Measurements from ENCODE around the gene TRABD2A.
"Not testable (repeated sequence)": the region's sequence is repeated elsewhere in the genome, so short reads cannot be mapped to it uniquely, and the experiment has no call there.

TRABD2A gene

DNA sequence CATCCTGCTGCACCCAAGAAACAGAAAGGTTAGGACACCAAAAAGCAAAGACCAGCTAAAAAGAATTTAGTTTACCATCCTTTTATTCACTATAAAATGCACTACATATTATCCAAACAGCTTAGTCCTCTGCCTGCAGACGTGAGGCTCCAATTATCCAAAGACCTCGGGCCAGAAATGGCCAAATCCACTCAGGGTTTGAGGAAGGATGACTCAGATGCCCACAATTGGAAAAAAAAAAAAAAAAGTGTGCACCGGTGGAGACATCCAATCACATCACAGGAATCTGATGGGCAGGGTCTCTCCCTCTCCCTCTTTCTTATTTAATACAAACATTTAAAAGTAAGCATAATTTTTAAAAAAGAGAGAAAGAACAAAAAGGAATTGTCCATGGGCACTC is 65.7 kb downstream of the TRABD2A start:
- DNase-seq = no peak

DNA sequence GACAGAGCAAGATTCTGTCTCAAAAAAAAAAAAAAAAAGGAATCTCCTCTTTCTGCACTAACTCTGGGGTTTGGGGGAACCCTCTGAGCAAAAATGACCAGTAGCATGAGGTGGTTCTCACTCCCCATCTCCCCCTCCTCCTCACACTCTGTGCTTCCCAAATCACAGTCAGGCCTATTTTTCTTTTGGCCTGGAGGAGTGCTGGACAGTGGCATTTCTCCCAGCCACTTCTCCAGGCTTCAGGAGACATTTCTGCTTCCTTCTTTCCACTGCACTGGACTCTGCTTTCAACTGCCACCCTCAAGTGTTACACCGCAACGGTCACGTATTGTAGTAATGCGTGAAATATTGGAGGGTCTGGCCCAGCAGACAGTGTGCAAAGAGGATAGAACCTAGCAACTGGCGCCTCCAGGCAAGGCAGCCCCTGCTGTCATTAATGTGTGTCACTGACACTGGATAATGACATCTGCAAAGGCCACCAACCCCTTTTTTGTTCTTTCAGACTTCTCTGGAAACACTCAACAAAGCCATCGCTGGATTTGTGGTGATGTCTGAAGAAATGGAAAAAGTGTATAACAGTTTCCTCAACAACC is 68.9 kb downstream of the TRABD2A start:
- no peak for DNase-seq

DNA sequence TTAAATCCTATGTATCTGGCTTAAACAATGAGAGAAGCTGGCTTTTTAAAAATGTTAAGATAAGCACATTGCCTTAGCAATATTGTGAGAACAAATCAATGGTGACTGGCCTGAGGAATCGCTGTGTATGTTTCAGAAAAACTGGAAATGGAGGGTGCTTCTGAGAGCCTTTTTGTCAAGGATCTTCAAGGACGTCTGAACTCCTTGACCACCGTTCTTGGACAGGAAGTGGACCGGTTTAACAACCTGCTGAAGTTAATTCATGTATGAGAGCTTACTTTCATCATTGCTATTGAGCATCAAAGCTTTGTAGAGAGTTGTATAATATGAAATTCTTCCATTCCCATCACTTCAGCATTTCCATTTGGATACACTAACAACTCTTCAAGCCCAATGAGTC is 72.6 kb downstream of the TRABD2A start:
- no peak for DNase-seq

DNA sequence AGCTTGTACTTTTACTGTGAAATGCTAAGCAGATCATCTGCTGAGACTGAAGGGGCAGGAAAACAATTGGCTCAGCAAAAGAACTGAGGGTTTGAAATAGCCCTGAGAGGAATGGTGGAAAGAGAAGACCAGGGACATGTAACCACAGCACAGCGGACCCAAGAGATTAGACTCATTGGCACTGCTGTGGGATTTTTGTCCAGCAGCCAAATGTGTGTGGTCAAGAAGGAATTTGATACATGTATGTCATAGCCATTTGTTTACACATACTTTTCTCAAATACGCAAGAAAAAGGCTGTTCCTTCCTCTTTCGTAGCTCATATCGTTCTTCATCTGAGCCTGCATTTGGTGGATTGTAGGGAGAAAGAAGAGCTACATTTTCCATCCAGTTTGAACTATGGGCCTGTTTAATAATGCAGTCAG is 73.8 kb downstream of the TRABD2A start:
- DNase-seq = no peak

DNA sequence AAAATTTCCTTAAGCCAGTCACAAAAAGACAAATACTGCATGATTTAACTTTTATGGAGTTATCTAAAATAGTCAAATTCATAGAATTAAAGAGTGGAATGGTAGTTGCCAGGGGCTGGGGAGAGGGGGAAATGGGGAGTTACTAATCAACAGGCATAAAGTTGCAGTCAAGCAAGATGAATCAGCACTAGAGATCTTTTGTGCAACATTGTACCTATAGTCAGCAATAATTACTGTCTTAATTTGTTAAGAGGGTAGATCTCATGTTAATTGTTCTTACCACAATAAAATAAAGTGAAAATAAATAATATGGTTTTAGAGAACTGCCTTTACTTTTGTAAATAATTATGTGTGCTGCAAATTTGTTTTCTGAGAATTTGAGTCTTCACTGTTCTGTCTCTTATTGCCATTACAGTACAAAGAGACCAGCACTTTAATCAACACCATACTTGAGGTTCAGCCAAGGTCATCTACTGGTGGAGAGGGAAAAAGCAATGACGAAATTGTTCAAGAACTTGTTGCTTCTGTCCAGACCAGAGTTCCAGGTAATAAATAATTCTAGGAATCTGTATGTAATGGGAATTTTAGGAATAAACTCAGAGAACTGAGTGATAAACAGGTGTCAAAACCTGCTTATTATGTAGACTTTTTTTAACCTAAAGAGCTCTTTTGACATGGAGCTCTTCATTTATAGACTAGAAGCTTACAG is 75.5 kb downstream of the TRABD2A start:
- DNase-seq = no peak

DNA sequence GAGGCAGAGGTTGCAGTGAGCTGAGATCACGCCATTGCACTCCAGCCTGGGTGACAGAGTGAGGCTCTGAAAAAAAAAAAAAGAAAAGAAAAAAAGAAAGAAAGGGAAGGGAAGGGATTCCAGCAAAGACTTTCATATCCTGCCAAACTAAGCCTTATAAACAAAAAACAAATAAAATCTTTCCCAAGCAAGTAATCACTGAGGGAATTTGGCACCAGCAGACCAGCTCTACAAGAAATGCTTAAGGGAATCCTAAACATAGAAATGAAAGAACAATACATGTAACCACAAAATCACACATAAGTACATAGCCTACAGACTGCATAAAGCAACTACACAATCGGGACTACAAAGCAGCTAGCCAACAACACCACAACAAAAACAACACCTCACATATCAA is 79.1 kb downstream of the TRABD2A start:
- DNase-seq = no peak

DNA sequence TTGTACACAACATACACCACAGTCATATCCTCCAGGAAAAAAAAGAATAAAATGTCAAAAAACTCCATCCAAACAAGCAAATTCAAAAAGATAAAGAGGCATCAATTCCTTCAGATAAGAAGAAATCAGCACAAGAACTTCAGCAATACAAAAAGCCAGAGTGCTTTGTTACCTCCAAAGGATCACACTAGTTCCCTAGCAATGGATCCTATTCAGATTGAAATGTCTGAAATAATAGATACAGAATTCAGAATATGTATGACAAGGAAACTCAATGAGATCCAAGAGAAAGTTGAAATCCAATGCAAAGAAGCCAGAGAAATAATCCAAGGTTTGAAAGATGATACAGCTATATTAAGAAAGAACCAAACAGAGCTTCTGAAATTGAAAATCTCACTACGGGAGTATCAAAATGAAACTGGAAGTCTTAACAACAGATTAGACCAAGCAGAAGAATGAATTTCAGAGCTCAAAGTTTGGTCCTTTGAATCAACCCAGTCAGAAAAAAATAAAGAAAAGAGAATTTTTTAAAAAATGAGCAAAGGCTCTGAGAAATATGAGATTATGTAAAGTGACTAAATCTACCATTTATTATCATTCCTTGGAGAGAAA is 80.6 kb downstream of the TRABD2A start:
- DNase-seq = no peak

DNA sequence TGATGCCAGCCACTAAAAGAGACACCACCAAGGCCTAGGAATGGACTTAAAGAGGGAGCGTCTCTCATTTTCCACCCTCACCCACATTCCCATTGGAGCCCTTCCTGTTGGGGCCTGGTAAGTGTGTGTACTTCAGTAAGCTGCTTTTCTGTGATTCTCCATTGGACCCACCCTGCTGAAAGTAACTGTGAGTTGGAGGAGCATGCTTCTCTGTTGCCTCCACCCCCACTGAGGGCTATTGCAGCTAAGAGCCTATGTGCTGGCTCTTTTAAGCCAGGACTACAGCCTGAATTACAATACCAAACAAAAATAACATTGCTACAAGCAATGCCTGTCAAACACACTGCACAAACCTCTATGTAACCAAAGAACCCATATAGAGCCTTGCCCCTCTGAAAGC is 81.1 kb downstream of the TRABD2A start:
- DNase-seq = no peak

DNA sequence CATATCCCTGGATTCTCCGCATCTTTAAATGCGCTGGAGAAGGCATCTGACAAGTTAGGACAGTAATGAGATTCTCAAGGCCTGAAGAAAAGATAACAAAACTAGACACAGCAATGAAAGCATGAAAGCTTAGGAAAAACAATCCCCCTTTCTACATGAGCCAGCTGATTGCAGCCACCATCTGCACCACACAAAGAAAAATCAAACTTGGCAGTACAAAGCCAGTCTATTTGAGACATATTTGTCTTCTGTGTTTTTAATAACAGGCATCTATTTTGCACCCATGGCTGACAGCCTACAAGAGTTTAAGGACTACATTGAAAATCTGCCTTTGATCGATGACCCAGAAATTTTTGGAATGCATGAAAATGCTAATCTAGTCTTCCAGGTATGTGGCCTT is 83.6 kb downstream of the TRABD2A start:
- no peak for DNase-seq

DNA sequence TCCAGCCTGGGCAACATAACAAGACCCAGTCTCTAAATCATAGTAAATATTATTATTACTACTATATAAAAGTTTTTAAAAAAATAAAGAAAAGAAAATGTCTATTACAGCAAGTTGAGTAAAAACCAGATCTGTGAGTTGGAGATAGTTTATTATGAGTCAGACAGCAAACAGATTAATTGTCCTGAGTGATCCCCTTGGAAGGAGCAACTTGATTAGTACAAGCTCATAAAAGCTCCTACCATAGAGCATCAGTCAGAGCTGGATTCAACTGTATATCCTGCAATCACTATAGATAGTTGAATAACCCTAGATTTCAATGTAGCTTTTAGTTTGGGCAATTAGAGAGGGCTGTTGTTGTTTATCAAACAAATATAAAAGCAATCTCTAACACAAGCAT is 84.1 kb downstream of the TRABD2A start:
- no peak for DNase-seq

DNA sequence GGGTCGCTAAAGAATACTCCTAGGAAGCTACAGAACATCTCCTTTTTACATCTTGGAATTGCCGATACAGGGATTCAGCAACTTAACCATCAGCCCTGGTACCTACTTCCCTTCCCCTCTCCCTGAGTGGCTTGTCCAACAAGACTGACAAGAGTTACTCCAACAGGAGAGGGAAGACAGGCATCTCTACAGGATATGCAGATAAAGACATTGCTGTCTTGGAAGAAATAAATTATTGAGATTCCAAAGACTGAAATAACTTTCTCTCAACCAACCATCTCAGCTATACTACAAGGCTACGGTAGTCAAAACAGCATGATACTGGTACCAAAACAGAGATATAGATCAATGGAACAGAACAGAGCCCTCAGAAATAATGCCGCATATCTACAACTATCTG is 87.2 kb downstream of the TRABD2A start:
- DNase-seq = no peak

DNA sequence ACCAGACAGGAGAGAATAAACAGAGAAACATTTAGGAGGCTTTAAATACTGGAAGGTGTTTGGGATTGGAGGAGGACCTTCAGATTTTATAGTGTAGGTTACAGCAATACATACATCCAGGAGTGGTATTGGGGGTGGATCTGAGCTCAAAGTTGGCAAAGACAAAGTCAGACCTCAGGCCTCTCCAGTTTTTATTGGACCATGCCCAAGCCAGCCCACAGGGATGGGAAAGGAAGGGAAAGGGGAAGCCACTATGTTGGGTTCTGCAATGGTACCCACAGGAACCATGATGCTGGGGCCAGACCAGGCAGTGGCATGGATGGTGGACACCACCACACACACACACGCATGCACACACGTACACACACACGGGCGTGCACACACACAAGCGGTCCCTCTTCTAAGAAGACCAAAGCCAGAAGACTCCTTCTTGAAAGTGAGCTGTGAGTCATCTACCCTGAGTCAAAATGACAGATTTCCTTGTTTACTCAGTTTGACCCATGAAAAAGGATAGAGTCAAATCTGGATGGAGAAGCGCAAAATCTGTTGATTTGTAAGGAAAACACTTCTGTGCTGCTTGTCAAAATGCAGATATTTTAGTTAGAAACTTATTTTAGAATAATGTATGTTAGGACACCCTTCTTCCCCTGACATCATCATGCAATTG is 87.9 kb downstream of the TRABD2A start:
- DNase-seq = no peak

DNA sequence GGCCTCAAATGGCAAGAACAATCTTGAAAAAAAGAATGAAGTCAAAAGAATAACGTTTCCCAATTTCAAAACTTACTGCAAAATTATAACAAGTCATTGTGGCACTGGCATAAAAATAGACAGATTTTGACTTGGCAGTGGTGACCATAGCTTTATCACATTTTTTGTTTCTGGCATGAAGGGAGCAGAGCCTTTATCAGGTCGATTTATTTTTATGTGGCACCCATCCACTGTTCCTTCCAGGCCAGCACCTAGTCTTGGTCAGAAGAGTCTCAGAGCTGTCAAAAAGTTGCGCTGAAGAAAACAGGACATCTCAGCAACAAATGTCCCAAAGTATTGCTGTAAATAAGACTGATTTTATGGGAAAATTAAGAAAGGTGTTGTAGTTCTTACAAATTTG is 92.4 kb downstream of the TRABD2A start:
- DNase-seq = no peak

DNA sequence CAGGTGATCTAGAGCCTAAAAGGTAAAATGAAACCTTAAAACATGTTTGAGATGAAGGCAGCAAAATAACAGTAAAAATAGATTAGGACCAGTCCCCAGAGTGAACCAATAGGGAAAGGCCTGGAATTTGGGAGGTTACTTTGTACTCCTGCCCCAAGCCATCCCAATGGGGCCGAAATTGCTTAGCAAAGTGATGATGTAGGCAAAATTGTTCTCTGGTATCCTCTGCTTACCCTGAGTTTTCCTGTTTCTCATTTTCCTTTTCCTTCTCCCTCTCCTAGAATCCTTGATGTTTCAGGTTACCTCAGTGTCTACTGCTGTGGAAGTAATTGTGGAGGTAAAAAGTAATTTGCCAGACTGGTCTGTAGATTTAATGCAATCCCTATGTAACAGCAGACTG is 92.9 kb downstream of the TRABD2A start:
- no peak for DNase-seq

DNA sequence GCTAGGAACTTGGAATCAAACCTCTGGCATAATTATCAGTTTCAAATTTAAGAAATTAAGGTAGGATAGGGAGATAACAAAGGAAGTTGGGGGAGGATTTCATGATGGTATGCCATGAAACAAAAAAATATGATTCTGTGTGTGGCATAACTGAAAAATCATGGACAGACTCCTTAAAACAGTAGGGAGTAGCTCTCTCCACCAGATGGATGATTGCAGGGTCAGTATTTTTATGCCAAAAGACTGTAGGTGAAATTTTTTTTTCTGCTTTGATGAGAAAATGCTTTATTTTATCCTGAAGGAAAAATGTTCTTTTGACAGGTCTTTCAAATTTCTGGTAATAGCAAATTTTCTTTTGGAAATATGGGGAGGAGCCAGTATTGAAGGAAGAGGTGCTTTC is 94.3 kb downstream of the TRABD2A start:
- DNase-seq = no peak

DNA sequence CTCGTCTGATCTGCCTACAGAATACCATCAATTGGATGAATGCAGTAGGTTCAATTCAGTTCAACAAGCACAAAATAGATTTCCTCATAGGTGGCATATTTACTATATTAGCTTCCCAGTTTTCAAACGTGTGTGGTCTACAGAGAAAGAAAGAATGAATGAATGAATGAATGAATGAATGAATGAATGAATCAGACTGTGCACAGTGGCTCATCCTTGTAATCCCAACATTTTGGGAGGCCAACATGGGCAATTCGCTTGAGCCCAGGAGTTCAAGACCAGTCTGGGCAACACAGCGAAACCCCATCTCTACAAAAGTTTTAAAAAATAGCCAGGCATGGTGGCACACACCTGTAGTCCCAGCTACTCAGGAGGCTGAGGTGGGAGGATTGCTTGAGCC is 94.9 kb downstream of the TRABD2A start:
- no peak for DNase-seq

DNA sequence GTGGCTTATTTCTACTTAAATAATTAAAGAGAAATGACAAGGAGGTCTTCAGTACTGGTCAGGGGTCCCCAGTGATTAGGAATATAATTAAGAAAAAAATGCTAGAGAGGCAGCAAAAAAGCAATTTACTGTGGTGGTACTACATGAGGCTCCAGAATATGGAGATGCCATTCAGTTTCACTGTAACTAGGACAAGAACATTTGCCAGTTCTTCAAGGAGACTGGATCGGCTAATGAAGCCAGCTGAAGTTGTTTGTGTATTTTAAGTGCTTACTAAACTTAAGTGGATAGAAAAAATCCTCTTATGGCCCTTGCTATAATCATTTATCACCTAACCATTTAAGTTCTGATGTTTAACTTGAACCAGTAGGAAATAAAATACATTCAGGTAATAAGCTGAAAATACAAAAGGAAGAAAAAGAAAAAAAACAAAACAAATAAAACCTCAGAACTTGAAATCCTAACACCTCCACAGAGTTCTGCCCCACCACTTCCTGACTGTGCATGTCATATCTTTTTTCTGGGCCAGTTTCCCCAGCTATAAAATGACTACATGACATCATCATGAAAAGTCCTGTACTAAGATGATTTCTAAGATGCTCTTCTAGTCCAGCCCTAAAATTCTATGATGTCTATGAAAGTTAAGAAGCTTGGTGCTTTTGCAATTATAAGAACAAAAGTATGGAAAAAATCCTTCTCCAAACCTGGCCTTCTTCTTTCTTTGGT is 98.0 kb downstream of the TRABD2A start:
- DNase-seq = no peak

DNA sequence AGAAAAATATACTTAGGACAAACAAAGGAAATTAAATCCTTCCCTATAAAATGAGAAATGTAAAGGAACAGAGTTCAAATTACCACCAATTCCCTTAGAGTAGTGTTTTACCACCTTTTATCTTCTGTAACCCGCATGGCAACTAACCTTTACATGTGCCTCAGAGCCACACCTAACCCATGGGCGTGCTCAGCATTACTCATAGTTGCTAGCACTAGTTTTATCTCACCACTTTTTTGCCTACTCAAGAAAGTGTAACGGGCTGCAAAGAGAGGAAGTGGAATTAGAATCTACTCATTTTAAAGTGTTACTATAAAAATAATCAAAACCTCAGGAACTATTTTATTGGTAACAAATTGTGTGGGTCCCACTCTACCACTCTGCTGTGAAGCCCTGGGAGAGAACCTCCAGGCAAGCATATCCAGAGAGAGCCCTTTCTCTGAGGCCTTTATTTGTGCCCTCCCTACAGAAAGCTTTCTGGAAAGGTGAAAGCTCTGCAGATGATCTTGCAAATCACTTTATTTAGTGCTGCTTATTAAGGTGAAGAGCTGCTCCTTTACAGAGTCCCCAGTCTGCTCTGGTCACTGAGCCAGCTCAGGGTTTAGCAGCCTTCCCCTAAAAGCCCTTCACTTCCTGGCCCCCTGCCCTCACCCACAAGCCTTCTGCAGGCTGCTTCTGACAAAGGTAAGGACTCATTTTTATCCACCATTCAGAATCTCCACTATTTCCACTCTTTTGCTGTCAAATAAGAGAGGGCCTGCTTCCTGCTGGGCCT is 98.8 kb downstream of the TRABD2A start:
- DNase-seq = no peak

DNA sequence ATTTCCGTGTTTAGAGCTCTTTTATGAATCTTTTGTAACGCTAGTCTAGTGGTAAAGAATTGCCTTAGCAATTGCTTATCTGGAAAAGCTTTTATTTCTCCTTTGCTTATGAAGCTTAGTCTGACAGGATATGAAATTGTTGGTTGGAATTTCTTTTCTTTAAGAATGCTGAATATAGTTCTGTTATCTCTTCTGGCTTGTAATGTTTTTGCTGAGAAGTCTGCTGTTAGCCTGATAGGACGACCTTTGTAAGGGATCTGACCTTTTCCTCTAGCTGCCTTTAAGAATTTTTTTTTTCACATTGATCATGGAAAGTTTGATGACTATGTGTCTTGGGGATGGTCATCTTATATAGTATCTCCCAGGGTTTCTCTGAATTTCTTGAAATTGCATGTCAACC is 101.1 kb downstream of the TRABD2A start:
- DNase-seq = no peak

DNA sequence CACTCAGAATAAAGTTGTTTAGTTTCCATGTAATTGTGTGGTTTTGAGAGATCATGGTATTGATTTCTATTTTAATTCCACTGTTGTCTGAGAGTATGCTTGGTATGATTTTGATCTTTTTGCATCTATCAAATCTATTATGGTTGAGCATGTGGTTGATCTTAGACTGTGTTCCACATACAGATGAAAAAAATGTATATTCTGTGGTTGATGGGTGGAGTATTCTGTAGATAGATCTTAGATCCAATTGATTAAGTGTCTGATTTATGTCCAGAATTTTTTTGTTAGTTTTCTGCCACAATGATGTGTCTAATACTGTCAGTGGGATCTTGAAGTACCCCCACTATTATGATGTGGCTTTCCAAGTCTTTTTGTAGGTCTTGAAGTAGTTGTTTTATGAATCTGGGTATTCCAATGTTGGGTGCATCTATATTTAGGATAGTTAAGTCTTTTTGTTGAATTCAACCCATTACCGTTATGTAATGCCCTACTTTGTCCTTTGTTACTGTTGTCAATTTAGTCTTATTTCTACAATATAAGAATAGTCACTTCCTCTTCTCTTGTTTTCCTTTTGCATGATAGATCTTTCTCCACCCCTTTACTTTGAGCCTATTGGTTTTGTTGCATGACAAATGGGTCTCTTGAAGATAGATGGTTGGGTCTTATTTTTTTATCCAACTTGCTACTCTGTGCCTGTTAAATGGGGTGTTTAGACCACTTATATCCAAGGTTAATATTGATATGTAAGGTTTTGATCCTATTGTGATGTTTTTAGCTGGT is 101.8 kb downstream of the TRABD2A start:
- DNase-seq = no peak

DNA sequence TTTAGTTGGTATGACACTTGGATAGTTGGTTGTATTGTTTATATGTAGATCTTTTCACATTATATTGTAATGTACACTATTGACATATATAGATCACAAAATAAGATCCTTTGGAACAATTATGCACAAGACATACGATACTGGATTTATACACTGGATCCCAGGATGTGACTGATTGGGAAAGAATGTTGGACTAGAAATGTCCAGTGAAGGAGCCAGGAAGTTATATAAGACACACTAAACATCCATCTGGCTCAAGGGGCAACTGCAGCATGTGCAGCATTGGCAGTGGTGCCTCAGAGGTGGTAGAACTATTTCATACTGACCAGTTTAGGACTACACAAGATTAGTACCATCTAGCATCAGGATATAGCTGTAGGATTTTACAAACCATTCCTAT is 104.9 kb downstream of the TRABD2A start:
- DNase-seq = no peak

DNA sequence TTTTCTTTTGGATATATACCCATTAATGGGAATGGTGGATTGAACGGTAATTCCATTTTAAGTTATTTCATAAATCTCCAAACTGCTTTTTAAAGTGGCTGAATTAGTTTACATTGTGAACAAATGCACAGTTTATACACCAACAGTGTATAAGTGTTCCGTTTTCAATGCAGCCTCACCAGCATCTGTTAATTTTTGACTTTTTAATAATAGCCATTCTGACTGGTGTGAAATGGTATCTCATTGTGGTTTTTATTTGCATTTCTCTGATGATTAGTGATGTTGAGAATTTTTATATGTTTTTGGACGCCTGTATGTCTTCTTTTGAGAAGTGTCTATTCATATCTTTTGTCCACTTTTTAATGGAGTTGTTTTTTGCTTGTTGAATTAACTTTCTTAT is 107.3 kb downstream of the TRABD2A start:
- DNase-seq = not testable (repeated sequence)

All from KG1 (cell line).